ENCODE data around the gene WASF3. TPM values are rescaled to one million over a fixed set of nuclear protein-coding genes. Genes with fewer than 3 reads are reported as not detected.
"Not testable (repeated sequence)": the region's sequence is repeated elsewhere in the genome, so short reads cannot be mapped to it uniquely, and the experiment has no call there.

The WASF3 gene
- polyA plus RNA-seq, 5 donors: 17.6 to 24.3 (median 21.7) TPM

- DNase-seq: no peak
Observed at GRCh38 chr13:26711211-26711610, 153.7 kb downstream of the WASF3 start.

DNA sequence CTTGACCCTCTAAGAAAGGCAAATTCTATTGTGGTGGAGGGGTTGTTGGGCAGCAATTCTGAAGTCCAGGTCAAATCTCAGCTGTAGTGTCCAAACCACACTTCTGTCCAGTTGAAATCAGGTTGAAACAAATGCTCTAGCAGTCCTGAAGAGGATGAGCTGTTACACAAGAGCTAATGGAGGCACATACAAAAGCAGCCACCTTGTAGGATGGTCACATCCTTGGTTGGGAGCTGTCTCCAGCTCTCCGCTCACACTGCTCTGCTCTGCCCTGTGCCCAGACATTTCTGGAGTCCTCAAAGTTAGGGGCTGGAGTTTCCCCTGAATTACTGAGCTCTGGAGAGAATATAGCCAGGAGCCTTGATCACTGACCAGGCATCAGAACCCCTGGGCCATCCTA is 155.9 kb downstream of the WASF3 start:
- no peak for DNase-seq

DNA sequence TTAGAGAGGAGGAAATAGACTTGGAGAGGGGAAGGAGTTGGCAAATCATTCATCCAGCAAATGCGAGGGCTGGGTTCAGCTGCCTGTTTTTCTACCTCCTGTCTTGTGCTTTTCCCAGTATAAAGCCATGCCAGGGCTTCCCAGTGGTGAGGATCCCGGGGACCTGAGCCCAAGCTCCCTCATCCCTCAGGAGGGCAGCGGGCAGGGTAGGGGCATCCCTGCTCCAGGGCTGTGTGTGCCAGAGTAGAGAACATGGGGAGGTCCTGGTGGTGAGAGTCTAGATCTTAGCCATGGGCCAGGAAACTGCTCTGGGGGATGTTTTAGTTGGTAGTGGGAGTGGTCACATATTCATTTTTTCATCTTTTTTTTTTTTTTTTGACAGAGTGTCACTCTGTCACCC is 159.5 kb downstream of the WASF3 start:
- DNase-seq: no peak

DNA sequence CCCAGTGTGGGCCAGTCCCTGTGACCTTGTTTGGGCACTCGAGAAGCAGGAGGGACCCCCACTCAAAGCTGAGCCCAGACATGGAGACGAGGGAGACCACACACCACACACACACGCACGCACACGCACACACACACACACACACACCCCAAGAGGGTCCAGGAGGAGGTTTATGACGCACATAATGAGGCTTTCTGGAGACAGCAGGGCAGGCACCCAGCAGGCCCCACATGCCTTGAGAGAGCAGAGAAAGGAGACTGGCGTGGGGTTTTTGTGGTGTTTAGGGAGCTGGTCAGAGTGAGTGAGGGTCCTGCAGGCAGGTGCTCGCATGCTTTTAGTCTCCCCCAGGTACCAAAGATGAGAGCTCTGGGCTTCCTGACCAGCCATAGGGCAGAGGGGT is 160.7 kb downstream of the WASF3 start:
- DNase-seq: no peak

GRCh38 chr13:26718872-26719271 is 161.4 kb downstream of the WASF3 start:
- DNase-seq: no peak

DNA sequence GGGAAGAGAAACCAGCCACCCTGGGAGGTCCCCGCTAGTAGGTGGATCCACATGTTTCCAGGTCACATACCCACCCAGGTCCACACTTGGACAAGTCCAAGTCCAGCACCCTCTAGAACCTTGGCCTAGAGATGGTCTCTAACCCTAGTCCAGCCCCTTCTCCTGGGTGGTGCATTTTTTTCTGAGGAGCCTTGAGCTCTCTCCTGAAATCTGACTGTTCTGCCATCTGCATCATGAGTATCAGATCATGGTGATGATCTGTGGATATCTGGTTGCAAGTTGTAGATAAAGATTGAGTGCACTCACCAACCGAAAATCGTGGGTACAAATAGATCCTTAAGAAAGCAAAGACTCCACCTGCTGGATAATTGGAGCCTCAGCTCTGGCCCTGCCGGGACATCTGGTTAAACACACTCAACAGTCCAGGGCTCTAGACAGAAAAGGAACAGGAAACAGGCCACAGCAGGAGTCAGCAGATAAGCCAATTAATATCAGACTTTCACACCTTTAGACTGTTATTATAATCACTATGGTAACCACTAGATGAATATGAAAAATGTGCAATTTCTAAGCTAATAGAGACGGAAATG is 162.0 kb downstream of the WASF3 start:
- DNase-seq: no peak

DNA sequence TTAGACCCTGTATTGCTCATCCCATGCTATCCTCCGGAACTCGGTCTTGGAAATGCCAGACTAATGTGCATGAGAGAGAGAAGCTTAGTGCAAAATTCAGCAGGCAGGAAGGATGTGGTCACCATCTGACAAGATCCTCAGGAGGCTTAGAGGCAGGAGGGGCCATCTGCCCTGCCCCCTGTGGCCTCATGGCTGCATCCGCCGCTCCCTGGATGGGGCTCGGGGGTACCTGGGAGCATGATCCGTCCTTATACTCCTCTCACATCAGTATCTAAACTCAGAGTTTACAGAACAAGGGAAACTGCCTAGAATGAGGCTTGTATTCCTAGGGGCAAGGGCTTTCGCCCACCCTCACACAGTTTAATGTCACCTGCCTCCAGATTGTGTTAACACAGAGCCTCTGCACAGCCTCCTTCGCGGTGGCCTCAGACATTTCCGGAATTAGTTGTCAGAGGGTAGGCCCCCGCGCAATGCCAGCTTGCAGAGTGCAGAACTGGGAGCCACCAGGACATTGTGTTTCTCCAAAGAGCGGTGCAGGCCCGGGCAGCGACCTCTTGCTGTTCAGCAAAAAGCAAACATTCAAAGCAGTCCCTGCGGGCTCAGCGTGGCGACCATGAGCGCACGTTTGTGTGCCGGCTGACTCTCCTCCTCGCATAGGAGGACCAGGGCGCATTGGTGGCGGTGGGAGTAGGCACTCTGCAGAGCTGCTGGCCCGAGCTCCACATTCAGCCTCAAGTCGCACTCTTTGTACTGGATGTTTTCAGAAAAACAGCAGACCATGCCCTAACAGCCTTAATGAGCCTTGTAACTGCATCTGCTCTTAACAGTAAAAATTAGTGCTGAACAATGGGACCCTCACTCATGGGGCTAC is 164.0 kb downstream of the WASF3 start:
- DNase-seq: no peak

DNA sequence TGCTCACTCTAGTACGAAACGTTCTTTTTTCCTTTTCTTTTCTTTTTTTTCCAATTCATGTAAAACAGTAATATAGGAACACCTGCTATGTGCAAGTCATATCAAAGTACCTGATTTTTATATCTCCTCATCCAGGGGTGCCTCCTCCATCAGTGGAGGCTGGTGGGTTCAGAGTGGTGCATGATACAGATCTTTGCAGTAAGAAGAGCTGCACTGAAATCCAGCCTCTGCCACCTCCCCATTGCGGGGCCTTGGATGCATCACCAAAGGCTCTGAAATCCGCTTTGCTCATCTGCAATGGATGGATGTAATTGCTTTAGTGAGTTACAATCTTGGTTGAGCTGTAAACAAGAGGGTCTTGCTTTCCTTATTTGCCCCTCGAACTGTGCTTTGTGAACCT is 164.8 kb downstream of the WASF3 start:
- no peak for DNase-seq

- DNase-seq: not testable (repeated sequence)
Observed at GRCh38 chr13:26723620-26724019, 166.1 kb downstream of the WASF3 start.

- no peak for DNase-seq
Observed at GRCh38 chr13:26726684-26727083, 169.2 kb downstream of the WASF3 start.

DNA sequence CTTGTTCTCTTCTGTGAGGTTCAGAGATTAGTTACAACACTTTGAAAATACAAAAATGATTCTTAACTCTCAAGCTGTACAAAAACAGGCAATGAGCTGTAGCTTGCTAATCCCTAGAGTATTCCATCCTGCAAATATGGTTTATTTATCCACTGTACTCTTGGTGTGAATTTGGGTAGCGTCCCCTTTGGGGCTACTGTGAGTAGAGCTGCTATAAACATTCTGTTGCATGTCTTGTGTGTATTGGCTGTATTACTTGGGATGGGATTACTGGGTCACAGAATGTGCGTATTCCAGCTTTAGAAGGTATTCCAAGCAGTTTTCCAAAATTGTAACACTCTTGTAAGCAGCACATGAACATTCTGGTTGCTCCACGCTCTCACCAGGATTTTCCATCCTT is 169.6 kb downstream of the WASF3 start:
- no peak for DNase-seq

DNA sequence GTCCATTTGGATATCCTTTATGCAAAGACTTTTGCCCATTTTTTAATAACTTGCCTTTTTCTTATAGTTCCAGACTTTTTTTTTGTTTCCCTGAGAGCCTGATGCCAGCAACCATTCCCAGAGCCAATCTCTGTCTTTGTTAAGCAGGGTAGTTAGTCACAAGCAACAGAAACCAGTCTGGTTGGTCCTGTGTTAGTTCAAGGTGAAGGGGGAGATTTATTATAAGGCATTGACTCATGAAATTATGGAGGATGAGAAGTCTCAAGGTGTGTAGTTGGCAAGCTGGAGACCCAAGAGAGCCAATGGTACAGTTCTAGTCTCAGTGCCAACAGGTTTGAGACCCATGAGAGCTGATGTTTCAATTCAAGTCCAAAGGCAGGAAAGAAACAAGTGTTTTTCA is 170.2 kb downstream of the WASF3 start:
- DNase-seq: no peak

GRCh38 chr13:26735677-26736076 is 178.2 kb downstream of the WASF3 start:
- no peak for DNase-seq

Other genes with a start within 250 kb of the WASF3 start
- under 1 TPM in 3 of 5 donors, not detected in 2; 0.04 to 0.06 (median 0.04) TPM for gene GPR12, start 203.1 kb downstream of the WASF3 start, polyA plus RNA-seq (ENCODE audit: insufficient read depth in 1 of 5, insufficient read length in 5 of 5, low replicate concordance in 1 of 5)

All from right lung (tissue), 5 donors.